Stimulated activated naive B cell treated with anti-CD40 and anti-IgM and Interleukin-4, amounts not matched to agents 10 μg/mL and 1 μg/mL and 100 μg/mL, for 72 hours (primary cell): ENCODE results near the gene PLIN3.
"Not testable (repeated sequence)": the region's sequence is repeated elsewhere in the genome, so short reads cannot be mapped to it uniquely, and the experiment has no call there.

Source experiments
- ATAC-seq, 2 donors: fragments of 150-1000 bp; cut with Tn5 transposase; replicated peaks; 2 replicates each; pipeline ENCODE4 v1.10.0; 2021; ENCODE audit warnings: moderate library complexity in 1 of 2
- DNase-seq: peaks from one replicate; pipeline ENCODE4 v3.0.0; 2021
- H3K27ac Mint-ChIP-seq: one replicate; pipeline ENCODE4 v1.8.0; 2022; ENCODE audit warnings: mild to moderate bottlenecking, mixed read lengths
- H3K27me3 Mint-ChIP-seq, 2 donors: one replicate each; pipeline ENCODE4 v1.8.0; 2022; ENCODE audit warnings: mixed read lengths in 2 of 2
- H3K36me3 Mint-ChIP-seq, 2 donors: one replicate each; pipeline ENCODE4 v1.8.0; 2022; ENCODE audit warnings: mixed read lengths in 2 of 2, mild to moderate bottlenecking in 1 of 2
- H3K4me1 Mint-ChIP-seq, 2 donors: one replicate each; pipeline ENCODE4 v1.8.0; 2022; ENCODE audit warnings: mixed read lengths in 2 of 2, mild to moderate bottlenecking in 1 of 2
- H3K4me3 Mint-ChIP-seq, 2 donors: one replicate each; pipeline ENCODE4 v1.8.0; 2022; ENCODE audit warnings: mild to moderate bottlenecking in 2 of 2, mixed read lengths in 2 of 2, moderate library complexity in 1 of 2
- H3K9me3 Mint-ChIP-seq, 2 donors: one replicate each; pipeline ENCODE4 v1.8.0; 2022; ENCODE audit warnings: mixed read lengths in 2 of 2, mild to moderate bottlenecking in 1 of 2

PLIN3 gene

DNA sequence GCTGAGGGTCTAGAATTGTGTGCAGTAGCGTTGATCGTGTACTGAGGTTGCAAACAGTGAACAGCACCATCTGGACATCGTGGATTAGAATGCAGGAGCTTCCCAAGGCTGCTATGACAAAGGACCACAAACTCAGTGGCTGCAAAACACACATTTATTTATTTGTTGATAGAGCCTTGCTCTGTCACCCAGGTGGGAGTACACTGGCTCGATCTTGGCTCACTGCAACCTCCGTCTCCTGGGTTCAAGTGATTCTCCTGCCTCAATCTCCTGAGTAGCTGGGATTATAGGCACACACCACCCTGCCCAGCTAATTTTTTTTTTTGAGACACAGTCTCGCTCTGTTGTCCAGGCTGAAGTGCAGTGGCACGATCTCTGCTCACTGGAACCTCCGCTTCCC, 39.5 kb upstream of the PLIN3 start:
- Mint-ChIP-seq H3K27ac (no peak overlapping the region), H3K27me3 (no peaks in the 10 kb centered on the region), H3K4me1 (peaks cover 21 to 39% of the 10 kb centered on the region in 2 donors), H3K9me3 (no peaks in the 10 kb centered on the region), H3K36me3 (peaks cover 10 to 11% of the 10 kb centered on the region in 2 donors), H3K4me3 (no peak overlapping the region)
- ATAC-seq (no peak), DNase-seq (no peak)

DNA sequence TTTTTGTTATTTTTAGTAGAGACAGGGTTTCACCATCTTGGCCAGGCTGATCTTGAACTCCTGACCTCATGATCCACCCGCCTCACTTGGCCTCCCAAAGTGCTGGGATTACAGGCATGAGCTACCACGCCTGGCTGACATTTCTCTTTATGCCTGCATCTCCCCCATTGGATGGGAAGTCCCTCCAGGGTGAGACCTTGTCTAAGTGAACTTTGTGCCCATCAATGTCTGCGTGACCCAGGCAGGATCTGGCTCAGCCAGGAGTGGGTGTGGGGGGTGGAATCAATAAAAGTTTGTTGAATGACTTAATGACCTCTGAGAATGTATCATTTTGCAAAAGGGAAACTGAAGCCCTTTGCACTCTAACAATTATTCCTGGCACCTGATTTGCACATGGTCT, 37.0 kb upstream of the PLIN3 start:
- no peak for DNase-seq
- no peaks in the 10 kb centered on the region for H3K27me3 Mint-ChIP-seq
- H3K4me3 Mint-ChIP-seq = no peak overlapping the region
- H3K9me3 Mint-ChIP-seq = no peaks in the 10 kb centered on the region
- peaks cover 4% of the 10 kb centered on the region in 2 donors for H3K36me3 Mint-ChIP-seq
- peaks cover 12 to 29% of the 10 kb centered on the region in 2 donors for H3K4me1 Mint-ChIP-seq
- H3K27ac Mint-ChIP-seq = no peak overlapping the region
- no peak for ATAC-seq

DNA sequence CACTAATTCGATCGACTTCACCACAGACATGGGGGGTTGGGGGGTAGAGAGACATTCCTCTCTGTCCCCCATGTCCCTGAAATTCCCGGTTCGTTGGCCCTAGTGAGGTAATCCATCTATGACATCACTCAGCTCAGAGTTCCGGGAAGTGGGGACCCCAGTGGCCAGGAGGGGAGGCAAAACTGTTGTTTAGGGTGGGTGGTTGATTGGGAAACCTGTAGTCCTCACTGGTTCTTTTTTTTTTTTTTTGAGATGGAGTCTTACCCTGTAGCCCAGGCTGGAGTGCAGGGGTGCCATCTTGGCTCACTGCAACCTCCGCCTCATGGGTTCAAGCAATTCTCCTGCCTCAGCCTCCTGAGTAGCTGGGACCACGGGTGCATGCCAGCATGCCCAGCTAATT, 35.3 kb upstream of the PLIN3 start, which contains the start of gene ARRDC5:
ARRDC5 (minus strand) TSS at position 101 of the 400 bp plus-strand sequence; CDS start at position 30, 71 bp downstream.
- ATAC-seq (no peak), DNase-seq (no peak)
- Mint-ChIP-seq H3K27me3 (no peaks in the 10 kb centered on the region), H3K27ac (no peak within 1 kb of the TSS), H3K9me3 (no peaks in the 10 kb centered on the region), H3K36me3 (peaks cover 4% of the 10 kb centered on the region in 2 donors), H3K4me3 (no peak within 1 kb of the TSS), H3K4me1 (peaks cover 3 to 21% of the 10 kb centered on the region in 2 donors)

DNA sequence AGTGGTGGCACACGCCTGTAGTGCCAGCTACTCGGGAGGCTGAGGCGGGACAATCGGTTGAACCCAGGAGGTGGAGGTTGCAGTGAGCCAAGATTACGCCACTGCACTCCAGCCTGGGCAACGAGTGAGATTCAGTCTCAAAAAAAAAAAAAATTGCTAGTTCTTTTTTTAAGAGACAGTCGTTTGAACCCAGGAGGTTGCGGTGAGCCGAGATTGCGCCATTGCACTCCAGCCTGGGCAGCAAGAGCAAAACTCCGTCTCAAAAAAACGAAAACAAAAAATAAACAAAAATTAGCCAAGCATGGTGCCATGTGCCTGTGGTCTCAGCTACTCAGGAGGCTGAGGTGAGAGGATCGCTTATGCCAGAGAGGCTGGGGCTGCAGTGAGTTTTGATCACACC, 33.4 kb upstream of the PLIN3 start:
- not testable (repeated sequence) for H3K27ac Mint-ChIP-seq, H3K4me3 Mint-ChIP-seq, H3K36me3 Mint-ChIP-seq, H3K9me3 Mint-ChIP-seq, DNase-seq, H3K27me3 Mint-ChIP-seq, ATAC-seq
- H3K4me1 Mint-ChIP-seq = peaks cover 4 to 22% of the 10 kb centered on the region in 2 donors

DNA sequence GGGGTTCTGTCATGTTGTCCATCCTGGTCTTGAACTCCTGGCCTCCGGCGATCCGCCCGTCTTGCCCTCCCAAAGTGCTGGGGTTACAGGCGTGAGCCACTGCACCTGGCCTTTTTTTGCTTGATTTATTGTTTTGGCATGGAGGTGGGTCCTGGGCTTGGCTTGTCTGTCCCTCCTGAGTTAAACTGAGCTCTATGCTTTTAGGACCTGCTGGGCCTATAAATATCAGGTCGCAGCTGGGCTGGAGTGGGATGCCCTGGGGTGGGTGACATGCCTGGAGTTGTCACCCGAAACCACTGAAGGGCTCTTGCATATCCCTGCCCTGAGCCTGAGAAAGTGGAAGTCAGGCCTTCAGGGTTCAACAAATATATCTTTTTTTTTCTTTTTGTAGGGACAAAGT, 29.7 kb upstream of the PLIN3 start:
- peaks cover 0 to 2% of the 10 kb centered on the region in 2 donors for H3K36me3 Mint-ChIP-seq
- no peak overlapping the region for H3K4me3 Mint-ChIP-seq
- no peaks in the 10 kb centered on the region for H3K27me3 Mint-ChIP-seq
- no peak for ATAC-seq
- DNase-seq = no peak
- no peaks in the 10 kb centered on the region for H3K9me3 Mint-ChIP-seq
- no peak overlapping the region for H3K27ac Mint-ChIP-seq
- peaks cover 15 to 32% of the 10 kb centered on the region in 2 donors for H3K4me1 Mint-ChIP-seq

DNA sequence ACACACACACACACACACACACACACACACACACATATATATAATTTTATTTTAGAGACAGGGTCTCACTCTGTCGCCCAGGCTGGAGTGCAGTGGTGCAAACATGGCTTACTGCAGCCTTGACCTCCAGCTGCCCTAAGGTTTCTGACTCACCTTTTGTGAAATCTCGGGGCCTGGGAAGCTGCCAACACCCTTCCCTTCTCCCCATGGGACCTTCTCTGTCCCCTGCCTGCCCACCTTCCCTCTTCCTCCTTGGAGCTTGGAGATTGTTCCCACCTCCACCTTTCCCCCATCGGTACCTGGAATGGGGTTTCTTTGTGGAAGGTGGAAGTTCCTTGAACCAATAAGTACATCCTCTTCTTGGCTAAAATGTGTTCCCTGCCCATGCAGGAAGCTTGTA, 28.9 kb upstream of the PLIN3 start:
- Mint-ChIP-seq H3K27ac (no peak overlapping the region), H3K4me1 (peaks cover 13 to 25% of the 10 kb centered on the region in 2 donors), H3K27me3 (no peaks in the 10 kb centered on the region), H3K9me3 (no peaks in the 10 kb centered on the region), H3K36me3 (peaks cover 0 to under 1% of the 10 kb centered on the region in 2 donors), H3K4me3 (no peak overlapping the region)
- no peak for DNase-seq
- ATAC-seq = no peak

DNA sequence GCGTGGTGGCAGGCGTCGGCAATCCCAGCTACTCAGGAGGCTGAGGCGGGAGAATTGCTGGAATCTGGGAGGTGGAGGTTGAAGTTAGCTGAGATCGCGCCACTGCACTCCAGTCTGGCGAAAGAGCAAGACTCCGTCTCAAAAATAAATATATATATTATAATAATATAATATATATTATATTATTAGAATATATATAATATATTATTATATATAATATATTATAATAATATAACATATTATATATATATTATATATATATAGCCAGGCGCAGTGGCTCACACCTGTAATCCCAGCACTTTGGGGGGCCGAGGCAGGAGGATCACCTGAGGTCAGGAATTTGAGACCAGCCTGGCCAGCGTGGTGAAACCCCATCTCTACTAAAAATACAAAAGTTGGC, 25.5 kb upstream of the PLIN3 start:
- H3K4me3 Mint-ChIP-seq, ATAC-seq, H3K27me3 Mint-ChIP-seq, H3K27ac Mint-ChIP-seq, H3K9me3 Mint-ChIP-seq, DNase-seq: not testable (repeated sequence)
- peaks cover 9 to 10% of the 10 kb centered on the region in 2 donors for H3K36me3 Mint-ChIP-seq
- H3K4me1 Mint-ChIP-seq = peaks cover 13 to 25% of the 10 kb centered on the region in 2 donors

DNA sequence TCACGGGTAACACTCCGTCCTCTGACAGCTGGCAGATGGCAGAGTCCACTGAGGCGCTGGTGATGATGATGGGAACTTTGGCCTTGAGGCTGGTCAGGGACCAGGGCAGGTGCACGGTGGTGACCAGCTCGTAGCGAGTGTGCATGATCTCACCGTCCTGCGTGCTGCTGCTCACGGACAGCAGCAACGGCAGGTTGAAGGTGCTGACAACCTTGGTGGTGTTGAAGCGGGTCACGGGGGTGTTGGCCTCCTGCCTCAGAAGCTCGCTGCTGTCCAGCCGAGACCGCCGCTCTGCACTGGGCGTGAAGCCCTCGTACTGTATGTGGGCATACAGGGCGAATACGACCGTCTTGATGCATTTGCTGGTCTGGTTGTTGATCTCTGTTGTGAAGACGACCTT, 23.6 kb upstream of the PLIN3 start:
- no peak overlapping the region for H3K4me3 Mint-ChIP-seq
- no peak overlapping the region for H3K27ac Mint-ChIP-seq
- no peaks in the 10 kb centered on the region for H3K27me3 Mint-ChIP-seq
- H3K4me1 Mint-ChIP-seq = peaks cover 11 to 19% of the 10 kb centered on the region in 2 donors
- H3K36me3 Mint-ChIP-seq = peaks cover 9 to 10% of the 10 kb centered on the region in 2 donors
- no peaks in the 10 kb centered on the region for H3K9me3 Mint-ChIP-seq
- DNase-seq (no peak), ATAC-seq (no peak)

DNA sequence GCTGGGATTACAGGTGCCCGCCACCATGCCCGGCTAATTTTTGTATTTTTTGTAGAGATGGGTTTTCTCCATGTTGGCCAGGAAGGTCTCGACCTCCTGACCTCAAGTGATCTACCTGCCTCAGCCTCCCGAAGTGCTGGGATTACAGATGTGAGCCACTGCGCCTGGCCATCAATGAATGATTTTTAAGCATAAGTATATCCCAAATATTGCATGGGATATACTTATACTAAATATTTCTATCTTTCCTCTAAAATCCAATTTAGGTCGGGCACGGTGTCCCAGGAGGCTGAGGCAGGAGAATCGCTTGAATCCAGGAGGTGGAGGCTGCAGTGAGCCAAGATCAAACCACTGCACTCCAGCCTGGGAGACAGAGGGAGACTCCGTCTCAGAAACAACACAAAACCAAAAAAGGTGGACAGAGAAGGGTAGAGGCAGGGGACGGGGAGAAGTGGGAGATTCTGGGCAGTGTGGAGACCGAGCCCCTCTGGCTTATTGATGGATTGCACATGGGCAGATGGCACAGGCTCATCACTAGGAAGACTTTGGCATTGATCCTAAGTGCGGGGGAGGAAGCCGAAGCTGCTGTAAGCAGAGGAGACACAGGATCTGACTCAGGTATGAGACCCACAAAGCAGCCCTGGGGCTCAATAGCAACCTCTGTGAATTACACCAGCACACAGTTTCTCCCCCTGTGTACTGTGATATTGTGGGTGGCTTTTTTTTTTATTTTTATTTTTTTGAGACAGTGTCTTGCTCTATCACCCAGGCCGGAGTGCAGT, 21.8 kb upstream of the PLIN3 start:
- Mint-ChIP-seq H3K27ac (no peak overlapping the region), H3K27me3 (no peaks in the 10 kb centered on the region), H3K4me3 (peak overlapping the region in 1 of 2 donors; percentile 48), H3K9me3 (no peaks in the 10 kb centered on the region), H3K4me1 (peaks cover 0 to under 1% of the 10 kb centered on the region in 2 donors), H3K36me3 (peaks cover 9 to 10% of the 10 kb centered on the region in 2 donors)
- no peak for DNase-seq
- ATAC-seq = no peak

DNA sequence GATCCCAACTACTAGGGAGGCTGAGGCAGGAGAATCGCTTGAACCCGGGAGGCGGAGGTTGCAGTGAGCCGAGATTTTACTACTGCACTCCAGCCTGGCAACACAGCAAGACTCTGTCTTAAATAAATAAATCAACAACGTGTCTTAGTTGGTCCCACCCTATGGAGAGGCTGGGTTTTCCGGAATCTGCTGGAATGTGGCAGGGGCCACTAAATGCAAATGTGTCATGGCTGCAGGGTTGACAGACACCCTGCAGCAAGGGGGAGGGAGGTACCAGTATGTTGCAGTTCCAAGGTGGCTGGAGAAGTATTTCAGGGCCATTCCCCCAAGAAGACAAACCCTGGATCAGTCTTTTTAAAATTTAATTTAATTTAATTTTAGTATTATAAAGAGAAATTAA, 20.3 kb upstream of the PLIN3 start:
- not testable (repeated sequence) for H3K27me3 Mint-ChIP-seq, DNase-seq, ATAC-seq, H3K4me3 Mint-ChIP-seq, H3K9me3 Mint-ChIP-seq, H3K4me1 Mint-ChIP-seq, H3K27ac Mint-ChIP-seq
- peaks cover 9 to 10% of the 10 kb centered on the region in 2 donors for H3K36me3 Mint-ChIP-seq

DNA sequence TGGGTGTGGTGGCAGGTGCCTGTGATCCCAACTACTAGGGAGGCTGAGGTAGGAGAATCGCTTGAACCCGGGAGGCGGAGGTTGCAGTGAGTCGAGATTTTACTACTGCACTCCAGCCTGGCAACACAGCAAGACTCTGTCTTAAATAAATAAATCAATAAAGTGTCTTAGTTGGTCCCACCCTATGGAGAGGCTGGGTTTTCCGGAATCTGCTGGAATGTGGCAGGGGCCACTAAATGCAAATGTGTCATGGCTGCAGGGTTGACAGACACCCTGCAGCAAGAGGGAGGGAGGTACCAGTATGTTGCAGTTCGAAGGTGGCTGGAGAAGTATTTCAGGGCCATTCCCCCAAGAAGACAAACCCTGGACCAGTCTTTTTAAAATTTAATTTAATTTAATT, 17.5 kb upstream of the PLIN3 start:
- not testable (repeated sequence) for H3K4me3 Mint-ChIP-seq, H3K36me3 Mint-ChIP-seq, ATAC-seq

DNA sequence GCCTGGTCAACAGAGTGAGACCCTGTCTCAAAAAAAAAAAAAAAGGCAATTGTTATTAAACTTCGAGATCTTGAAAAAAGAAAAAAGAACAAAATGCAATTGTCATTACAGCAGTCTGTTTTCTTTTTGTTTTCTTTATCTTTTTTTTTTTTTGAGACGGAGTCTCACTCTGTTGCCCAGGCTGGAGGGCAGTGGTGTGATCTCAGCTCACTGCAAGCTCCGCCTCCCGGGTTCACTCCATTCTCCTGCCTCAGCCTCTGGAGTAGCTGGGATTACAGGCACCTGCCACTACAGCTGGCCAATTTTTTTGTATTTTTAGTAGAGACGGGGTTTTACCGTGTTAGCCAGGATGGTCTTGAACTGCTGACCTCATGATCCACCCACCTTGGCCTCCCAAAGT, 15.4 kb upstream of the PLIN3 start:
- not testable (repeated sequence) for H3K4me3 Mint-ChIP-seq, H3K27ac Mint-ChIP-seq, ATAC-seq, H3K9me3 Mint-ChIP-seq, DNase-seq, H3K27me3 Mint-ChIP-seq, H3K36me3 Mint-ChIP-seq
- peaks cover 9 to 11% of the 10 kb centered on the region in 2 donors for H3K4me1 Mint-ChIP-seq

More for the DNA sequence above, 17.5 kb upstream of the PLIN3 start:
- not testable (repeated sequence) for H3K27me3 Mint-ChIP-seq, DNase-seq, H3K9me3 Mint-ChIP-seq, H3K27ac Mint-ChIP-seq, H3K4me1 Mint-ChIP-seq

DNA sequence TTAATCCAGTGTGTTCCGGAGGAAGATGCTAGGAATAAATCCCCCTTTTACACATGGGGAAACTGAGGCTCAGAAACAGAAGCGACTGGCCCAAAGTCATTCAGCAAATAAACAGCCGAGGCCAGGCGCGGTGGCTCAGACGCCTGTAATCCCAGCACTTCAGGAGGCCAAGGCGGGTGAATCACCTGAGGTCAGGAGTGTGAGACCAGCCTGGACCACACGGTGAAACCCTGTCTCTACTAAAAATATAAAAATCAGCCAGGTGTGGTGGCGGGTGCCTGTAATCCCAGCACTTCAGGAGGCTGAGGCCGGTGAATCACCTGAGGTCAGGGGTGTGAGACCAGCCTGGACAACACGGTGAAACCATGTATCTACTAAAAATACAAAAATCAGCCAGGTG, 11.6 kb upstream of the PLIN3 start:
- no peak for DNase-seq
- H3K27me3 Mint-ChIP-seq = peaks cover 0 to 11% of the 10 kb centered on the region in 2 donors
- no peak overlapping the region for H3K4me3 Mint-ChIP-seq
- no peak for ATAC-seq
- H3K9me3 Mint-ChIP-seq = no peaks in the 10 kb centered on the region
- peaks cover 9 to 17% of the 10 kb centered on the region in 2 donors for H3K4me1 Mint-ChIP-seq
- no peak overlapping the region for H3K27ac Mint-ChIP-seq
- no peaks in the 10 kb centered on the region for H3K36me3 Mint-ChIP-seq

DNA sequence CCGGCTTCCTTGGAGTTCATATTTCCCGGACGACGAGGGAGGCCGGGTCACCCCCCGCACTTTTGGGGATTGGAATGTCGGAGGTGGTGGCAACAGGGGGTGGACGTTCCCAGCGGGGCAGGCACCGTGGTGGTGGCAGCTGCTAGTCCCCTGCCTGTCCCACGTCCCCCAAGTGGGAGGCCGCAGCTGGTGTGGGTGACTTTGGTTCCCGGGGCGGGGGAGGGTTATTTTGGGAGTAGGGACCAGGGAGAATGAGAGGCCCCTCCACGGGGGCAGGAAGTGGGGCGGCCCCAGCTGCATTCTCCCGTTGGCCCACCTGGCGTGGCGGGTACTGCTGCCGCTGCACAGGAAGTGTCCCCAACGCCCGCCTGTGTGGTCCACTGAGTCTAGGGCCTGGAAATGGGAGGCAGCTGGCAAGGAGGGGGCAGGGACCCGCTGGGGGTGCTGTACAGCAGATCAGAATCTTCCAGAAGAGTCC, 11.1 kb upstream of the PLIN3 start:
- Mint-ChIP-seq H3K27ac (peak overlapping the region; percentile 77), H3K4me1 (peaks cover 7 to 17% of the 10 kb centered on the region in 2 donors), H3K4me3 (peak overlapping the region; percentile 66 to 74), H3K27me3 (peaks cover 0 to 11% of the 10 kb centered on the region in 2 donors), H3K36me3 (no peaks in the 10 kb centered on the region), H3K9me3 (no peaks in the 10 kb centered on the region)
- no peak for DNase-seq
- peak; percentile 34 to 47 for ATAC-seq
